HG03095 (cell line): Measurements from ENCODE around the gene ISYNA1.
"Not testable (repeated sequence)": the region's sequence is repeated elsewhere in the genome, so short reads cannot be mapped to it uniquely, and the experiment has no call there.

Experiments used
- ATAC-seq: cut with Tn5 transposase; IDR thresholded peaks from one replicate; pipeline ENCODE4 v1.9.1; 2021; ENCODE audit warnings: moderate library complexity; ENCODE audit not compliant: unreplicated experiment

The ISYNA1 gene

GRCh38 chr19:18421371-18421959 is 16.5 kb downstream of the ISYNA1 start:
- no peak for ATAC-seq

- ATAC-seq, result no peak
Observed at GRCh38 chr19:18420930-18421329, 17.0 kb downstream of the ISYNA1 start.

- no peak for ATAC-seq
Observed at GRCh38 chr19:18419699-18420460, 18.1 kb downstream of the ISYNA1 start.

- ATAC-seq, result no peak
Observed at GRCh38 chr19:18419195-18419698, 18.7 kb downstream of the ISYNA1 start, which contains the start of gene SSBP4. SSBP4 (plus strand) TSS chr19:18419398; CDS start chr19:18419649, 251 bp downstream.

GRCh38 chr19:18418483-18419194 is 19.3 kb downstream of the ISYNA1 start:
- no peak for ATAC-seq

GRCh38 chr19:18418029-18418482 is 19.9 kb downstream of the ISYNA1 start:
- ATAC-seq, result no peak

- ATAC-seq, result no peak
Observed at GRCh38 chr19:18417250-18418028, 20.5 kb downstream of the ISYNA1 start.

- no peak for ATAC-seq
Observed at GRCh38 chr19:18416778-18417249, 21.1 kb downstream of the ISYNA1 start.

GRCh38 chr19:18415178-18415867 is 22.6 kb downstream of the ISYNA1 start:
- ATAC-seq, result no peak

- no peak for ATAC-seq
Observed at GRCh38 chr19:18414504-18415177, 23.3 kb downstream of the ISYNA1 start.

- no peak for ATAC-seq
Observed at GRCh38 chr19:18412610-18413239, 25.2 kb downstream of the ISYNA1 start.

- no peak for ATAC-seq
Observed at GRCh38 chr19:18408053-18408476, 29.9 kb downstream of the ISYNA1 start.

GRCh38 chr19:18406749-18407148 is 31.2 kb downstream of the ISYNA1 start:
- no peak for ATAC-seq

GRCh38 chr19:18405754-18406153 is 32.2 kb downstream of the ISYNA1 start:
- ATAC-seq, result not testable (repeated sequence)

- not testable (repeated sequence) for ATAC-seq
Observed at GRCh38 chr19:18402455-18403248, 35.3 kb downstream of the ISYNA1 start.

- no peak for ATAC-seq
Observed at GRCh38 chr19:18401580-18402112, 36.3 kb downstream of the ISYNA1 start.

GRCh38 chr19:18399008-18399407 is 38.9 kb downstream of the ISYNA1 start:
- no peak for ATAC-seq
